Epidermal melanocyte (primary cell): ENCODE results near the gene GNAT2.

Experiments
- DNase-seq: peaks from one replicate; pipeline ENCODE4 v3.0.0; 2011; ENCODE audit warnings: low spot score; ENCODE audit not compliant: insufficient read length

The GNAT2 gene

GRCh38 chr1:109627692-109628399, 8.4 kb upstream of the GNAT2 start:
- no peak for DNase-seq

- DNase-seq, result no peak
These were observed 7.4 kb upstream of the GNAT2 start for GRCh38 chr1:109626682-109627408.

DNA sequence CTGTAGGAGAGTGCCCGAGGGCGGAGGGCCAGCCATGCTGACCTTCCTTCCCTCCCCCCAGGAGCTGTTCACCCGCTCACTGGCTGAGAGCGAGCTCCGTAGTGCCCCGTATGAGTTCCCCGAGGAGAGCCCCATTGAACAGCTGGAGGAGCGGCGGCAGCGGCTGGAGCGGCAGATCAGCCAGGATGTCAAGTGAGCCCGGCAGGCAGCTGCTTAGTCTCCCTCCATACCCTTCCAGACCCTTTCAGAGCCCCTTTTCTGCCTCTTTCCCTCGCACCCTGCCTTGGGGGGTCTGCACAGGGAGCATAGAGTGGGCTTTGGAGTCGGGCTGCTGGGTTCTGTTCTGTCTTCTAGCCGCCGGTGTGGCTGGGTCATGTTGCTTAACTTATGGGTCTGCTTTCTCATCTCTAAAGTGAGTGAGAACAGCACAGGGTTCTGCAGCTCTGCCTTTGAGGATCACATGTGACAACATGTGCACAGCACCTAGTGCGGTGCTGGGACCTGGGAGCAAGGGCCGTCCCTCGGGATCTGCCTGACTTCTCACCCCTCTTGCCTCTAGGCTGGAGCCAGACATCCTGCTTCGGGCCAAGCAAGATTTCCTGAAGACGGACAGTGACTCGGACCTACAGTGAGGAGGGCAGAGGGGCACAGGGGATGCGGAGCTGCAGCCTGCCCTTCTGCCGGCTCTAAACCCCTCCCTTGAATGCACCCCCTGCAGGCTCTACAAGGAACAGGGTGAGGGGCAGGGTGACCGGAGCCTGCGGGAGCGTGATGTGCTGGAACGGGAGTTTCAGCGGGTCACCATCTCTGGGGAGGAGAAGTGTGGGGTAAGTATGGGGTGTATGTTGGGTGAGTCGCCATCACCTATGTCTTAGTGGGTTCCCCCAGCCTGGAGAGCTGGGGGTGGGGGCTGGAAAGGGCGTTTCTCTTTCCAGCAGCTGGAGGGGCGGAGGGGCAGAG, 6.5 kb upstream of the GNAT2 start:
- no peak for DNase-seq

DNA sequence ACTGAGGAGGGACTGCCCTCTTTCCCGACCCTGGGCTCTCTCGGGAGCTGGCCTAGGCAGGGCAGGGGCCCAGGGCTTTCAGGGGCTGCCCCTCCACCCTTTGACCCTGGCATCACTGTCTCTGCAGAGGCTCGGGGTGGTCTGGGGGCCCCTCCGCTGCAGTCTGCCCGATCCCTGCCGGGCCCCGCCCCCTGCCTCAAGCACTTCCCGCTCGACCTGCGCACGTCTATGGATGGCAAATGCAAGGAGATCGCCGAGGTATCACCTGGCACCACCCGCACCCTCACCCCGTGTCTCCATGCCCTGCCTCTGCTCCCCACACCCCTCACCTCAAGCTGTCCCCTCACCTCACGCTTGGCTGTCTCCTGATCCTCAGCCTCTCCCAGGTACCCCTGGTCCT, 5.8 kb upstream of the GNAT2 start:
- no peak for DNase-seq

DNA sequence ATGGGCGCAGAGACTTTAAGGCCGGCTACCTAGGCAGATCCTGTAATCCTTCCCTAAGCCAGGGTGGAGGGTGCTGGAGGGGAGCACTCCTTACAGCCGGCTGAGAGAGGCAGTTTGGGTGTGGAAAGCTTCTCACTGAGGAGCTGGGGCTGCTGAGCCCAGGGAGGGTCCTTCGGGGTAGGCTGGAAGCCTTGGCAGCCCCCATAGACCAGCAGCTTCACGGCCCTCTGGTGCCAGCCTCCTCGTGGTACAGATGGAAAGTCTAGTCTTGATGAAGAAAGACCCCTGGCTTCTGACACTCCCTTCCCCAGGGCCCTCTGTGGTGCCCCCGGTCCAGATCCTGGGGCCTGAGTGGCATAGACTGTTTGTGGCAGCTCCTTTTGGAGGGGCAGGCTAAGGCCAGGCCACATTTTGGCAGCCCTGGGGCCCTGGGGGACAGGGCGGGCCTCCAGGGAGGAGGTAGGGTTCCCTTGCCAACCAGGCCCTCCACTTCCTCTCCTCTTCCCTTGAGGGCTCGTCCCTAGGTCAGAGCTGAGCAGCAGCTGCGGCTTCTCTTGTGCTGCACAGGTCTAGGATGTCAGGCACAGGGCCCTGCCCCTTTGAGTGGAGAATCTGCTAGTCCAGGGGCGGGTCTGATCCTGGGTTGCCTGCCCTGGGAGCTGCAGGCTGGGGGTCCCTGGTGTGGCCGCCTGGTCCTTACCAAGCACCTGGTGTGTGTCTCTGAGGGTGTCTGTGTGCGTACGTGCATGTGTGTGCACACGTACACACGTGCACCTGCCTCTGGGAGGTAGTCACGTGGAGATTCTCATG, 5.0 kb upstream of the GNAT2 start:
- DNase-seq, result no peak

DNA sequence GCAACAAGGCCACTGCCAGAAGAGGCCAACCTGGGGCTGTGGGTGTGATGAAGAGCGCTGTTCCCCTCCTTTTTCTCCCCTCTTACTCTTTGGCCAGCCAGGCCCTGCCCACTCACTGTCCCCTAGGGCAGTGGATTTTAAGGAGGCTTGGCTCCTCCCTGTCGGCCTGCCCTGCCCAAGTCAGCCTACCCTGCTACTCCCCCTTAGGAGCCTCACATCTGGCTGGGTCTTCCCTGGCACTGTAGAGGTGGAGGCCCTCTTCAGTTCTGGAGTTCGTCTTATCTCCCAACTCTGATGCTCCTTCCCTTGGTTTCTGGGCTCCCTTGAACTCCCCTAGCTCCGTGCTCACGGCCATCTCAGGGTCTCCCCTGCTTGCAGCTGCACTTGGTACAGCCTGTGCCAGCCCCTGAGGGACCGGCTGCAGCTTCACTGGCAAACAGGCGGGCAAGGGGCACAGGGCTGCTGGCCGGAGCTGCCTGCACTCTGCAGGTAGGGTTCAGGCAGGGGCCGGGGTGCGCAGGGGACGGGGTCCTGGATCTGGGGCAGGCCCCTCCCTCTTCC, 4.3 kb upstream of the GNAT2 start:
- peak; percentile 70 for DNase-seq

DNA sequence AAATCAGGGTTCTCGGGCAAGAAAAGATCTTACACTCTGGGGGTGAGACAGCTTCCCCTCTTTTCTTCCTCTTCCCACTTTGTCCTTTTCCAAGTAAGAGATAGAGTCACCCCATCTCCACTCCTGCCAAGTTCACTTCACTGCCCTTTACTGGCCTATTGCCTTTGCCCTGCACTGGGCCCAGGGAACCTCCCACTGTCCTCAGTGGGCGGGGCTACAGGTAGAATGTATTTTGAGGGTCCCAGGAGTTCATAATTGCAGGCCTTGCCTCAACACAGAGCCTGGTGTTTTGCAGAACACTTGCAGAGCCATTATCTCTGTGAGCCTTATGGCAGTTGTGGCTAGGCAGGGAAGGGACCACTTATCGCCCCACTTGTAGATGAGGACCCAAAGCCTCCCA, 3.5 kb upstream of the GNAT2 start:
- DNase-seq, result no peak

- no peak for DNase-seq
These were observed 2.9 kb upstream of the GNAT2 start for GRCh38 chr1:109622137-109622892.

DNA sequence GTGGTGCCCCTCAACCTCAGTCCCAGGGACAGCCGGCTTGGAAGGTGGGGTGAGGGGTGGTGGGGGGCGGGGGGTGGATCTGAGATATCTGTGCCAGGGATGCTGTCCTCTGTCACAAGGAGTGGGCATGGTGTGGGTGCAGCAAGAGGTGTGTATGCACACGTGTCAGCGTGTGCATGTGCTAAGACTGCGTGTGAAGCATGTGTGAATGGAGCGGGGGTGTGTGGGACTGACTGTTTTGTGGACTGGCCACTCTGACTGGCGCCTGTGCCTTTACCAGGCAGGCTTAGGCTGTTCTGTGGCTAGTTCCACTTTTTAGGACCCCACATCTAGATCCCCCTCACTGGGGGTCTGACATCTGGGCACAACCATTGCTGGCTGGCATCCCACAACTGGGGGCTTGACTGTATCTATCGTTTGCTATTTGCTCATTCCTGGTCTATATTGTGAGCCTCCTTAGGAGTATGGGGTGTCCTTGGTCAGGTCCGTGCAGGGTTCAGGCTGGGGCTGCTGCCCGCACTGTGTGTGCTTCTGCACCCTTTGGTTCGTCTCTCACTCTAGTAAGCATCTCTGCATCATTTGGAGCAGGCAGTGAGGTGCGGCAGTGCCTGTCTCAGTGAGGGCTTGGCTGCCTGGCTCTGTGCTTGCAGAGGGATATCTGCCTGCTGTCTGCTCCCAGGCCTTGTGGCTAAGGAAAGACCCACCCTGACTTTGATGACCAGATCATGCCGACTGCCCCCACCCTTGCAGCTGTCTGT, 2.1 kb upstream of the GNAT2 start:
- DNase-seq, result no peak

DNA sequence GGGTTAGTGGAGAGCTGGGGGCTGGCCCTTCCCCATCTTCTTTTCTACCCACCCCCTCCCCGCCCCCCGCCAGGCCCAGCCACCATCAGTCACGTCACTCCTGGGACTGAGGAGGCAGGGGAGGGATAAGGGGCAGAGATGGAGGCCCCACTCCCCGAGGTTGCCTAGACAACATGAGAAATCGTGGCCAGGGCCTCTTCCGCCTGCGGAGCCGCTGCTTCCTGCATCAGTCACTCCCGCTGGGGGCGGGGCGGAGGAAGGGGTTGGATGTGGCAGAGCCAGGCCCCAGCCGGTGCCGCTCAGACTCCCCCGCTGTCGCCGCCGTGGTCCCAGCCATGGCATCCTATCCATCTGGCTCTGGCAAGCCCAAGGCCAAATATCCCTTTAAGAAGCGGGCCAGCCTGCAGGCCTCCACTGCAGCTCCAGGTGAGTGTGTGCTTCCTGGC, 1.4 kb upstream of the GNAT2 start:
- DNase-seq, result peak; percentile 91

DNA sequence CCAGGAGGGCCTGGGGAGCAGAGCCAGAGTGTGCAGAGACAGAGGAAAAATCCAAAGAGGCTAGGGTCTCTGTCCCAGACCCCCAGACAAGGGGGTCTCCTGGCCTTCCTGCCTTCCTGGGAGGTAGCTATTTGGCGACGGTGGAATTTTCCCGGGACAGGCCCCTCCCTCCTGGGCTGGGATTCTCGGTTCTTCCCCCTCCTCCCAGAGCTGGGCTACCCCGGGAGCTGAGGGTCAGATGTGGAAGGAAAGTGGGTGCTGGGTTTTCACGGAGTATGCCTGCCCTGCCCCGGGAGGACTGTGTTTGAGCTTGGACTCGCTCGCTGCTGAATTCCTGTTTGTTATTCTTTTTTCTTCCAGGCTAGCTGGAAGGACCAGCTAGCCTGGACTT, 980 bp upstream of the GNAT2 start:
- DNase-seq, result peak; percentile 59

DNA sequence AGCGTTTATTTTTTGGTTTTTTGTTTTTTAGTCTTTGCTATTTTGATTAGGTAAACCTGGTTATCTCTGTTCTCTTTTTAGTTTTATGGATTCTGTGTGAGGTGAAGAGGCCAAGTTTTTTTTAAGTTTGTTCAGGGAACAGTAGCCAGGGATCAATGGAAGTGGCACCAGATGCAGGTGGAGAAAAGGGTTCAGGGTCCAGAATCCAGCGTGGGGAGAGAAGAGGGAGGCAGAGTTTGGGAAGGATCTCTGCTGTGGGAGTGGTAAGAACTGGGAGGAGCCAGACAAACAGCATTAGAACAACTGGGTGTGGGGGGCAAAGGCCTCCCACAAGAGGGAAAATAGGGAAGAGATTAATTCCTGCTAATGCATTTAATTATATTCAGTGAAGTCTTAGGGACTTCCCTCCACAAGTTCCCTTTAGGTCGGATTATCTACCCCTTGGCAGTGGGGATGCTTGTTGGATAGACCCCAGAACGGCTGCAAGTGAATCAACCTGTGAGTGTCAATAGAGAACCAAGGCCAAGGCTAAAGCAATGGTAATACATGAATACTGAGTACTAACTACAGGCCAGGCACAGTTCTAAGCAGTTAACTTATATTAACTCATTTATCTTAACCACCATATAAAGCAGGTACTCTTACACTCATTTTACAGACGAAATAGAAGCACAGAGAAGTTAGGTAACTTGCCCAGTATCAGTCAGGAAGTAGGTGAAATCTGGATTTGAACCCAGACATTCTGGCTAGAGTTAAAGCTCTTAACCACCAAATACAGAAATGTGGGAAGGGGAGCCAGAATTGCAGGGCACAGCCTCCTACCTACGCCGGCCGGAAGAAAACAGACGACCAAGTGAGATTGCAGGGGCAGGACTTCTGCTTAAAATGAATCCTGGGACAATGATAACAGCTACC, 498 bp downstream of the GNAT2 start:
- no peak for DNase-seq

DNA sequence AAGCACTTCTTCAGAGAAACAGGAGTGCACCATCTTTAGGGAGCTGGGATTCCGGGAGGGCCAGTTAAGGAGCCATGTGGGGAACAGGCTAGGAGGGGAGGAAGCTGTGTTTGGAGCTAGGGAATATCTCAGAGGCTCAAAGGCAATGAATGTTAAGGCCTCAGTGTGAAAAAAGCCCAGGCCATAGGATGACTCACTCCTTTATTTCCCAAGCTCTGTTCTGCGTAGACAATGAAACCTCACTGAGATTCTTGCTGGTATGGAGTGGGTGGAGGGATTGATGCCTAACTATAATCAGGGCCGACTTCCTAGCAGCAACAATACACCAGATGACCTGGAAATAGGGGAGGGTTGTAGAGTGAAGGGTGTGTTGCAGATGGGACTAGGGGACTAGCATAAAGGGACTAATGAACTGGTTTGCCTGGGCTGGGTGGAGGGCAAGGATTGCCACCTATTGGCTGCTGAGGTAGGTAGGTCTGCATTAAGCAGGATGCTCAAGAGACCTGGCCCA, 2.1 kb downstream of the GNAT2 start:
- no peak for DNase-seq

- DNase-seq, result no peak
These were observed 3.0 kb downstream of the GNAT2 start for GRCh38 chr1:109616391-109616790.

- DNase-seq, result no peak
These were observed 3.5 kb downstream of the GNAT2 start for GRCh38 chr1:109615879-109616278.

GRCh38 chr1:109613361-109614147, 5.9 kb downstream of the GNAT2 start:
- DNase-seq, result no peak

DNA sequence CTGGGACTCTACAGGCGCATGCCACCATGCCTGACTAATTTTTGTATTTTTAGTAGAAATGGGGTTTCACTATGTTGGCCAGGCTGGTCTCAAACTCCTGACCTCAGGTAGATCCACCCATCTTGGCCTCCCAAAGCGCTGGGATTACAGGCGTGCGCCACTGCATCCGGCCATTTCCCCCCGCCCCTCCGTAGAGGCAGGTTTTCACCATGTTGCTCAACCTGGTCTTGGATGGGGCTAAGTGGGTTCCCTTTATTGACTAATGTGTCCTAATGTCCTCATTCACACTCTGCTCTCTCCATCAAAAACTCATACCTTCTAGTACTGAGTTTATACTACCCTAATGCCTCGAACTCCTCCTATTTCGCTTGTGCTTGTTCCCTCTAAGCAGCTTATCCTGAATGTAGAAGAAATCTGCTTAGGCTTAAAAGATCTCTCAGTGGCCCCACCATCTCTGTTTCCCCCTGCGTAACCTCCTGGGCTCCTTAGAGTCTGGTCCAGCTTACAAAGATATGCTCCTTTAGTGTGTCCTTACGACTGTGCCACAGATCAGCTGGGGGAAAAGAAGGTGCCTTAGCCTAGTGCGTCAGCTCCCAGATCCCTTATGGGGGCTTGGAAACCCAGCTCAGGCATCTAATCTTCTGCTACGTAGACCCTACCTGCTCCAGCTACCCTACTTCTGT, 8.0 kb downstream of the GNAT2 start:
- DNase-seq, result no peak
